CD4-positive, alpha-beta T cell treated with Interleukin-4 for 4 hours (primary cell): ENCODE measurements around the gene SLC25A24.
A peak's percentile ranks its signal among the peaks of the same experiment; 100 is the strongest.
"Not testable (repeated sequence)": the region's sequence is repeated elsewhere in the genome, so short reads cannot be mapped to it uniquely, and the experiment has no call there.

Experiments
- DNase-seq: peaks from one replicate; pipeline ENCODE4 v3.0.0-alpha.2; 2020

SLC25A24 gene

GRCh38 chr1:108199781-108200686 is at the start of gene SLC25A24:
Gene SLC25A24 (minus strand): TSS chr1:108200343. CDS start chr1:108200138, 205 bp downstream.
- DNase-seq, result peak; percentile 74

DNA sequence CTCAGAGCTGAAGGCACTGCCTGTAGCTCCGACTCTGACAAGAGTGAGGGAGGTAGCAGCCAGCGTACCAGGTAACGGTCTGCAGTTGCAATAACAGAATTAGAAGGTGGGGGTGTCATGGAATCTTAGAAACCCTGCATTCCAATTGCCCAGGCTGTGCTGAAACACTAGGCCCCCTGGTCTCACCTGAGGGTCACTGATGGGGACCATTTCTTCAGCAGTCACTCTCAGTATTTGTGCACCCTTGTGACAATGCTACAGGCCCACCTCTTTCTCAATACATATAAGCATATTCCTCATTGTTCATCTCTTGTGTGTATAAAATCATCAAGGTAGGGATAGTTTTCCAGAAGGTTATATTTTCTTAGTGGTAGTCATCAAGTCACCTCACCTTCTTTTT is 43.8 kb upstream of the SLC25A24 start, which contains the start of gene NBPF4:
NBPF4 (minus strand) TSS at position 101 of the 400 bp plus-strand sequence. CDS start 315 bp downstream, outside the sequence.
- not testable (repeated sequence) for DNase-seq

- not testable (repeated sequence) for DNase-seq
Measured at GRCh38 chr1:108239426-108239825, 39.3 kb upstream of the SLC25A24 start.

DNA sequence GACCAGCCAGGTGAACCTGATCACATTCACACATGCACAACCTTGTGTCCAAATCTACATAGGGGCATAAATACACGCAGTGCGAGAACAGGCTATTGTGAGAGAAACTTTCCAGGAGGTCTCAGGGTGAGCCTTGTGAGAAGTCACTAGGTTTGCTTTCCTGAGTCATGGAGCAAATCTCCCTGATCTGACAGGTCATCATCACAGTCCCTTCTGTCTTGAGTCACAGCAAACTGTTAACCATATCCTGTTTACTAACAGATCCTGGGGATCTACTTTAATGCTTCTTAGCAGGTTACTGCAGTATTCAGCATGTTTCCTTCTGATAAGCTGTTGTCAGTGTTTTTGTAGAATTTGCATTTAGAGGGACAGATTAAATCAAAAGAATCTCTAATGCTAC is 35.2 kb upstream of the SLC25A24 start:
- DNase-seq, result not testable (repeated sequence)

GRCh38 chr1:108232183-108232582 is 32.0 kb upstream of the SLC25A24 start:
- not testable (repeated sequence) for DNase-seq

- not testable (repeated sequence) for DNase-seq
Measured at GRCh38 chr1:108229976-108230375, 29.8 kb upstream of the SLC25A24 start.

GRCh38 chr1:108227772-108228171 is 27.6 kb upstream of the SLC25A24 start:
- not testable (repeated sequence) for DNase-seq

DNA sequence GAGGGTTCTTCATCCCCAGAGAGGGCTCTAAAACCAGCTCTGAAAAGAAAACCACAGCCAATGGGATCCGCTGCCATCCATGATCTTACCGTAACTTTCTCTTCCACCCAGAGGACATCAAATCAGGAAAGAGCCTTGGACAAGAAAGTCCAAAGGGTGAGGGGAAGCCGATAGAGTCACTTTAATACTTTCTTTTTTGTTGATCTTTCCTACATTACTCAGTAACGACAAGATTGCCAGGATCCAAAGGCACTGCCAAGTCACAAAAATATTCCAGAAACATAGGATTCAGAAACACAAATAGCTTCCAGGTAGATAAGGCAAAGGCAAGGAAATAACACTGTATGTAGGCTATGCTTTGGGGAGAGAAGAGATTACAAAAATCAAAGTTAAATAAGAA is 26.7 kb upstream of the SLC25A24 start:
- DNase-seq, result not testable (repeated sequence)

- DNase-seq, result not testable (repeated sequence)
Measured at GRCh38 chr1:108223226-108223625, 23.1 kb upstream of the SLC25A24 start.

- DNase-seq, result not testable (repeated sequence)
Measured at GRCh38 chr1:108217515-108218174, 17.5 kb upstream of the SLC25A24 start.

GRCh38 chr1:108217007-108217406 is 16.9 kb upstream of the SLC25A24 start:
- DNase-seq, result not testable (repeated sequence)

- not testable (repeated sequence) for DNase-seq
Measured at GRCh38 chr1:108216028-108216890, 16.1 kb upstream of the SLC25A24 start.

GRCh38 chr1:108214641-108215465 is 14.7 kb upstream of the SLC25A24 start:
- DNase-seq, result peak; percentile 32

DNA sequence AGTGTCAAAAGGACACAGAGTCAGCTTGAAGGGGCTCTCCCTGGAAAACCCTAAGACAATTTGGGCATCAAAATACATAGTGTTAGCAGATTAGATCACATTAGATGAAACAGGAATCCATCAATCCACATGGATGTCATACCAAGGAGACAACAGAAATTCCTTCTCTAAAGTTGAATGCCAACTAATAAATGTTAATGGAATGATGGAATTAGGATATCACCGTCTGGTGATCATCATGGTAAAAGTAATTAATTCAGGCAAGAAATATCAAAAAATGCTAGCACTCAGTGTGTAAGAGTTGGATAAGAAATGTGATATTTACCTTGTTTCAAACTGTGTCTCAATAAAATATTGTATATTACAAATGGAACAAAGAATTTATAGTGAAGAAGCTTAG is 10.9 kb upstream of the SLC25A24 start:
- no peak for DNase-seq

DNA sequence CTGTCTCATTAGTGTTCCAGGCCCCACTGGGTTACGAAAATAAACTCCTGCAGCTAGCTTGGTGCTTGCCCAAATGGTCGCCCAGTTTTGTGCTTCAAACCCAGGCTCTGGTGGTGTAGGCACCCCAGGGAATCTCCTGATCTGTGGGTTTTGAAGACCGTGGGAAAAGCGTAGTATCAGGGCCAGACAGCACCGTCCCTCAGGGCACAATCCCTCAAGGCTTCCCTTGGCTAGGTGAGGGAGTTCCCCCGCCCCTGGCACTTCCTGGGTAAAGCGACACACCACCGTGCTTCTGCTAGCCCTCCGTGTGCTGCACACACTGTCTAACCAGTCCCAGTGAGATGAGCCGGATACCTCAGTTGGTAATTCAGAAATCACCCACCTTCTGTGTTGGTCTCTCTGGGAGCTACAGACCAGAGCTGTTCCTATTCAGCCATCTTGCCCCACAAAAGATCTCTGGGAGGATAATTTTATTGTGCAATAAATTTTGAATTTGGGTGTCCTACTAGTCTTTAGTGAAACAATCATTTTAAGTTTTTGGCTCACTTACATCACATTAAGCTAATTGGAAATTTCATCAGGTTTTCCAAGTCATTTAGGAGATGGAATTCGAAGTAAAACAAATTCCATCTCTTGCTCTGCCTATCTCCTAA is 9.4 kb upstream of the SLC25A24 start:
- DNase-seq, result no peak

- no peak for DNase-seq
Measured at GRCh38 chr1:108208724-108209446, 8.7 kb upstream of the SLC25A24 start.

DNA sequence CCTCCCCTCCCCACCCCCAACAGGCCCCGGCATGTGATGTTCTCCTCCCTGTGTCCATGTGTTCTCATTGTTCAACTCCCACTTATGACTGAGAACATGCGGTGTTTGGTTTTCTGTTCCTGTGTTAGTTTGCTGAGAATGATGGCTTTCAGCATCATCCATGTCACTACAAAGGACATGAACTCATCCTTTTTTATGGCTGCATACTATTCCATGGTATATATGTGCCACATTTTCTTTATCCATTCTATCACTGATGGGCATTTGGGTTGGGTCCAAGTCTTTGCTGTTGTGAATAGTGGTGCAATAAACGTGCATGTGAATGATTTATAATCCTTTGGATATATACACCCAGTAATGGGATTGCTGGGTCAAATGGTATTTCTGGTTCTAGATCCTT is 3.4 kb upstream of the SLC25A24 start:
- not testable (repeated sequence) for DNase-seq

DNA sequence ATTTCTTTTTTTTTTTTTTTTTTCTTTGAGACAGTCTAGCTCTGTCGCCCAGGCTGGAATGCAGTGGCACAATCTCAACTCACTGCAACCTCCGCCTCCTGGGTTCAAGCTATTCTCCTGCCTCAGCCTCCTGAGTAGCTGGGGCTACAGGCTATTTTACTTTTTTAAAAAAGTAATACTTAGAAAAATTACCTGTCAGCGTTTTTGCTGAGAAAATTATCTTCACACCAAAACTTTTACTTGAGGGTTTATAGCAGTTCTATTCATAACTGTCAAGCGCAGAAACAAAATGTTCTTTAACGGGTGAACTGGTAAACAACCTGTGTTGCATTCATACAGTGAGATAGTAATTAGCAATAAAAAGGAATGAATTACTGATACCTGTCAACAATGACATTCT is 1.5 kb upstream of the SLC25A24 start:
- no peak for DNase-seq

- peak; percentile 67 for DNase-seq
Measured at GRCh38 chr1:108200687-108201051, 526 bp upstream of the SLC25A24 start.

- DNase-seq, result no peak
Measured at GRCh38 chr1:108199201-108199691, 897 bp downstream of the SLC25A24 start.
